Adrenal gland (tissue), 12 donors: ENCODE data around the gene WDR20. TPM values are rescaled to one million over a fixed set of nuclear protein-coding genes. Genes with fewer than 3 reads are reported as not detected.
A peak's percentile ranks its signal among the peaks of the same experiment; 100 is the strongest.

Experiments
- DNase-seq, 7 donors: peaks; one replicate each; pipeline ENCODE4 v3.0.0-alpha.2; 2019 to 2020
- H3K27ac ChIP-seq, 5 donors: fragments of 200-600 bp; sonication (generic) in 4 of 5; 1 replicate in 3 of 5; 2 replicates in 2 of 5; pipeline versions ENCODE4 v1.5.1 to v1.8.0; 2016 to 2020; ENCODE audit warnings: mild to moderate bottlenecking in 1 of 5
- H3K27me3 ChIP-seq: fragments of 200-600 bp; 2 replicates; pipeline ENCODE4 v1.8.0; 2021
- H3K36me3 ChIP-seq, 2 donors: fragments of 200-600 bp; replicated peaks in 1 of 2; 1 replicate in 1 of 2; 2 replicates in 1 of 2; pipeline versions ENCODE4 v1.5.1 to v1.8.0; 2018 to 2022
- H3K4me1 ChIP-seq, 2 donors: fragments of 200-600 bp; replicated peaks in 1 of 2; 1 replicate in 1 of 2; 2 replicates in 1 of 2; pipeline versions ENCODE4 v1.5.1 to v1.8.0; 2018 to 2021
- H3K4me3 ChIP-seq, 4 donors: fragments of 200-600 bp; sonication (generic) in 3 of 4; one replicate each; pipeline ENCODE4 v1.5.1; 2016 to 2018
- H3K9me3 ChIP-seq, 3 donors: fragments of 200-600 bp; sonication (generic) in 1 of 3; replicated peaks in 1 of 3; 1 replicate in 2 of 3; 2 replicates in 1 of 3; pipeline versions ENCODE4 v1.5.1 to v1.8.0; 2016 to 2021
- CTCF ChIP-seq, 6 experiments: fragments of 450-650 bp in 4 of 6; fragments of 200-600 bp in 2 of 6; sonication (generic) in 1 of 6; IDR thresholded peaks; 1 replicate in 5 of 6; 2 replicates in 1 of 6; pipeline versions ENCODE4 v1.5.1 to v1.8.0; 2016 to 2021; ENCODE audit warnings: antibody characterized with exemption in 6 of 6, mild to moderate bottlenecking in 2 of 6, moderate library complexity in 1 of 6
- POLR2A ChIP-seq, 2 donors: fragments of 450-650 bp; IDR thresholded peaks; one replicate each; pipeline ENCODE4 v1.6.1; 2017; ENCODE audit warnings: antibody characterized with exemption in 2 of 2, mild to moderate bottlenecking in 2 of 2, moderate library complexity in 1 of 2
- WGBS, 4 donors: extraction: QIAGEN DNeasy Blood & Tissue Kit in 2 of 4; methylation state at CpG; one replicate each; pipeline versions ENCODE4 v1.1.5 to v1.1.7; 2013 to 2017; 5-methylcytosine and 5-hydroxymethylcytosine counted together
- intact Hi-C, 2 donors: fragments of 100-400 bp; cut with DNase I; formaldehyde crosslinking; loops; one replicate each; pipeline versions ENCODE4 v1.14.1 to v1.15.0; 2022 to 2023
- polyA plus RNA-seq, 3 donors: library from polyadenylated mRNA; stranded (reverse); fragments of 200-250 nt in 2 of 3; fragments of 350-450 nt in 1 of 3; fragmentation: Illumina TruSeq in 1 of 3; extraction: RNeasy Lipid Tissue Mini Kit (QIAGEN cat#74804) in 1 of 3; gene quantifications; one replicate each; pipeline ENCODE4 v1.2.3, GENCODE V29; 2013 to 2014
- total RNA-seq, 9 donors: library from RNA; depleted of rRNA in 4 of 9; stranded (reverse); fragments of >200 nt in 4 of 9; fragments of 120-200 nt in 1 of 9; fragmentation: NEBNext Ultra II Directional in 1 of 9; extraction: Animal tissue kit (Norgen Biotek cat#: 25700) in 1 of 9; gene quantifications; one replicate each; pipeline versions ENCODE4 v1.1.0 to v1.2.4, GENCODE V29; 2013 to 2023
- donor health status: healthy with polysubstance abuse.
- donor health status: Bipolar disorder and iron deficiency.
- donor health status: DM: yes; HTN: yes; CAD: no.
- donor health status: DM: no; HTN: no; CAD: no.
- donor health status: DM: no; HTN: no; CAD: no.
- donor health status: DM: yes; HTN: yes; CAD: no.

Gene WDR20
- total and polyA plus RNA-seq, 12 donors: 13.1 to 55.9 (median 38.3) TPM

GRCh38 chr14:102094101-102094500 is 45.6 kb upstream of the WDR20 start:
- no peak for TF ChIP-seq POLR2A (IDR thresholded peaks at IDR 0.05)
- no peak for TF ChIP-seq CTCF (IDR thresholded peaks at IDR 0.05)
- Histone ChIP-seq H3K27me3 (no peaks in the 10 kb centered on the region), H3K36me3 (no peaks in the 10 kb centered on the region), H3K4me3 (no peak overlapping the region), H3K9me3 (no peaks in the 10 kb centered on the region), H3K27ac (no peak overlapping the region), H3K4me1 (no peaks in the 10 kb centered on the region)
- intact Hi-C loops: loop anchor here (5.0 to 10.0 kb wide), 2 partner anchors 47 to 389 kb away; no protein-coding TSS in a partner anchor
- 74 to 85% (median 76%) methylated on average over 7 of the region's 7 CpGs for WGBS, 4 donors
- no peak for DNase-seq

GRCh38 chr14:102095231-102095870 is 44.3 kb upstream of the WDR20 start:
- intact Hi-C loops: loop anchor here in 1 of 2 donors (5.0 to 10.0 kb wide), 3 partner anchors 33 to 391 kb away; no protein-coding TSS in a partner anchor
- Histone ChIP-seq H3K27me3 (no peaks in the 10 kb centered on the region), H3K27ac (no peak overlapping the region), H3K4me3 (no peak overlapping the region), H3K4me1 (no peaks in the 10 kb centered on the region), H3K36me3 (no peaks in the 10 kb centered on the region), H3K9me3 (no peaks in the 10 kb centered on the region)
- no peak for DNase-seq
- TF ChIP-seq POLR2A (IDR thresholded peaks at IDR 0.05): no peak
- no peak for TF ChIP-seq CTCF (IDR thresholded peaks at IDR 0.05)
- 70 to 78% (median 72%) methylated on average over 5 to 6 of the region's 6 CpGs for WGBS, 4 donors

- H3K4me1 ChIP-seq: no peaks in the 10 kb centered on the region
- H3K27ac ChIP-seq: no peak overlapping the region
- H3K36me3 ChIP-seq: no peaks in the 10 kb centered on the region
- WGBS, 4 donors: 50 to 59% (median 55%) methylated on average over 8 of the region's 8 CpGs
- H3K9me3 ChIP-seq: no peaks in the 10 kb centered on the region
- no peak overlapping the region for H3K4me3 ChIP-seq
- no peak for TF ChIP-seq POLR2A (IDR thresholded peaks at IDR 0.05)
- no peak for TF ChIP-seq CTCF (IDR thresholded peaks at IDR 0.05)
- DNase-seq: no peak
- no peaks in the 10 kb centered on the region for H3K27me3 ChIP-seq
- intact Hi-C loops: loop anchor here in 1 of 2 donors (5.0 to 10.0 kb wide), 3 partner anchors 34 to 391 kb away; no protein-coding TSS in a partner anchor
Observed at GRCh38 chr14:102095871-102096568, 43.7 kb upstream of the WDR20 start.

- TF ChIP-seq POLR2A (IDR thresholded peaks at IDR 0.05): no peak
- peak; percentile 54 to 88 (median 83) for TF ChIP-seq CTCF (IDR thresholded peaks at IDR 0.05)
- Histone ChIP-seq H3K36me3 (no peaks in the 10 kb centered on the region), H3K4me3 (no peak overlapping the region), H3K9me3 (no peaks in the 10 kb centered on the region), H3K4me1 (no peaks in the 10 kb centered on the region), H3K27ac (no peak overlapping the region), H3K27me3 (no peaks in the 10 kb centered on the region)
- intact Hi-C loops: loop anchor here in 1 of 2 donors (5.0 to 10.0 kb wide), 3 partner anchors 34 to 392 kb away; no protein-coding TSS in a partner anchor
- DNase-seq: peak; percentile 82 to 95 (median 89)
- WGBS, 4 donors: 26 to 35% (median 30%) methylated on average over 12 of the region's 12 CpGs
Observed at GRCh38 chr14:102096569-102097188, 43.0 kb upstream of the WDR20 start.
